NB4 (cell line): ENCODE data around the gene PTPN1.

ENCODE experiments used
- CTCF ChIP-seq: IDR thresholded peaks from one replicate; pipeline ENCODE4 v1.5.1; 2012; ENCODE audit warnings: low read depth, low read length
- POLR2A ChIP-seq: IDR thresholded peaks from 2 replicates; pipeline ENCODE4 v1.6.1; 2011; ENCODE audit warnings: mild to moderate bottlenecking; ENCODE audit not compliant: insufficient read length; ENCODE audit errors: extremely low read depth

- TF ChIP-seq POLR2A (no peak), CTCF (no peak)
These were observed 19.0 kb upstream of the PTPN1 start for GRCh38 chr20:50491168-50491567.
